Neural cell (in vitro differentiated cells): Measurements from ENCODE around the gene OLIG3.

ENCODE experiments used
- EP300 ChIP-seq: fragments of 450-650 bp; conservative IDR thresholded peaks from 2 replicates; pipeline ENCODE4 v1.6.1; 2014; ENCODE audit warnings: antibody characterized with exemption, mild to moderate bottlenecking, moderate library complexity; ENCODE audit not compliant: poor library complexity, severe bottlenecking
- EZH2 ChIP-seq: fragments of 200-600, 300-800 bp; shearing (Covaris generic), sonication (generic); IDR thresholded peaks from 2 replicates; pipeline ENCODE4 v1.6.1; 2014; ENCODE audit warnings: antibody characterized with exemption, low read length, borderline replicate concordance, mild to moderate bottlenecking; ENCODE audit not compliant: insufficient read depth, poor library complexity, severe bottlenecking
- MXI1 ChIP-seq: fragments of 450-650 bp; conservative IDR thresholded peaks from 2 replicates; pipeline ENCODE4 v1.6.1; 2014; ENCODE audit warnings: antibody characterized with exemption, mild to moderate bottlenecking; ENCODE audit not compliant: poor library complexity, severe bottlenecking
- POLR2AphosphoS5 ChIP-seq: IDR thresholded peaks from 2 replicates; pipeline ENCODE4 v1.6.1; 2012
- SMC3 ChIP-seq: fragments of 450-650 bp; conservative IDR thresholded peaks from 2 replicates; pipeline ENCODE4 v1.6.1; 2014; ENCODE audit warnings: antibody characterized with exemption, mild to moderate bottlenecking, moderate library complexity; ENCODE audit not compliant: poor library complexity
- TF ChIP-seq, protein P1 (sequence below): fragments of 450-650 bp; IDR thresholded peaks from 2 replicates; pipeline ENCODE4 v1.5.1; 2014; ENCODE audit warnings: antibody characterized with exemption, mild to moderate bottlenecking, moderate library complexity; ENCODE audit not compliant: poor library complexity, severe bottlenecking

GRCh38 chr6:137543114-137543513 lies 48.9 kb upstream of the OLIG3 start:
- TF ChIP-seq, protein P1, sequence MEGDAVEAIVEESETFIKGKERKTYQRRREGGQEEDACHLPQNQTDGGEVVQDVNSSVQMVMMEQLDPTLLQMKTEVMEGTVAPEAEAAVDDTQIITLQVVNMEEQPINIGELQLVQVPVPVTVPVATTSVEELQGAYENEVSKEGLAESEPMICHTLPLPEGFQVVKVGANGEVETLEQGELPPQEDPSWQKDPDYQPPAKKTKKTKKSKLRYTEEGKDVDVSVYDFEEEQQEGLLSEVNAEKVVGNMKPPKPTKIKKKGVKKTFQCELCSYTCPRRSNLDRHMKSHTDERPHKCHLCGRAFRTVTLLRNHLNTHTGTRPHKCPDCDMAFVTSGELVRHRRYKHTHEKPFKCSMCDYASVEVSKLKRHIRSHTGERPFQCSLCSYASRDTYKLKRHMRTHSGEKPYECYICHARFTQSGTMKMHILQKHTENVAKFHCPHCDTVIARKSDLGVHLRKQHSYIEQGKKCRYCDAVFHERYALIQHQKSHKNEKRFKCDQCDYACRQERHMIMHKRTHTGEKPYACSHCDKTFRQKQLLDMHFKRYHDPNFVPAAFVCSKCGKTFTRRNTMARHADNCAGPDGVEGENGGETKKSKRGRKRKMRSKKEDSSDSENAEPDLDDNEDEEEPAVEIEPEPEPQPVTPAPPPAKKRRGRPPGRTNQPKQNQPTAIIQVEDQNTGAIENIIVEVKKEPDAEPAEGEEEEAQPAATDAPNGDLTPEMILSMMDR: no peak
- no peak for TF ChIP-seq EZH2
- TF ChIP-seq EP300: no peak
- no peak for TF ChIP-seq POLR2AphosphoS5
- TF ChIP-seq MXI1: no peak
- no peak for TF ChIP-seq SMC3
